Measurements from ENCODE around the gene CELA2A. TPM values are rescaled to one million over a fixed set of nuclear protein-coding genes. Genes with fewer than 3 reads are reported as not detected.

Gene CELA2A
- total RNA-seq, 4 donors from 2014 or later, result not detected

DNA sequence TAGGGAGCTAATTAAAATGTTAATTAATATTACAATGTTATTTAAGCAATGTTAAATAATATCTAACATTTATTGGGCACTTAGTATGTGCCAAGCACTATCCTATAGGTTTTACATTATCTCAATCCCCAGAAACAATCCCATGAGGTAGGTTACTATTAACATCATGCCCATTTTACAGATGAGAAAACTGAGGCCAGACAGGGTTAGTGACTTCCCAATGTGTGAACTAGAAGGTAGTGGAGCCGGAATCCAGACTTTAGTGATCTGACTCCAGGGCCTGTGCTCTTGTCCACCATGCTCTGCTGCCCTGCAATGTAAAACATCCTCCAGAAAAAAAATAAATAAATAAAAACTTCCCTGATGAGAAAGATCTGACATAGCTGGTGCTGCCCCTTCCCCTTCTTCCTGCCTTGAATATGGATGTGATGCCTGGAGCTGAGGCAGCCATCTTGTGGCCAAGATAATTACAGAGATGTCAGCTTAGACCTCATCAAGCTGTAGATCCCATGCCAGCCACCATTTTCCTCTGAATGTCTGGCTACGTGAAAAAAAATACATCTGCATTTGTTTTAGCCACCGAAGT lies 7.6 kb upstream of the CELA2A start:
- Histone ChIP-seq H3K27me3 (no peaks in the 10 kb centered on the region), H3K9me3 (peaks cover 0 to 3% (median 0%) of the 10 kb centered on the region in 4 donors), H3K36me3 (no peaks in the 10 kb centered on the region), H3K27ac (replicated peaks in 1 of 4) (no peak overlapping the region), H3K4me3 (no peak overlapping the region), H3K4me1 (peaks cover 0 to 9% (median 6%) of the 10 kb centered on the region in 4 donors)
- WGBS, result 92% methylated on average over 3 of the region's 3 CpGs
- TF ChIP-seq, protein P1, sequence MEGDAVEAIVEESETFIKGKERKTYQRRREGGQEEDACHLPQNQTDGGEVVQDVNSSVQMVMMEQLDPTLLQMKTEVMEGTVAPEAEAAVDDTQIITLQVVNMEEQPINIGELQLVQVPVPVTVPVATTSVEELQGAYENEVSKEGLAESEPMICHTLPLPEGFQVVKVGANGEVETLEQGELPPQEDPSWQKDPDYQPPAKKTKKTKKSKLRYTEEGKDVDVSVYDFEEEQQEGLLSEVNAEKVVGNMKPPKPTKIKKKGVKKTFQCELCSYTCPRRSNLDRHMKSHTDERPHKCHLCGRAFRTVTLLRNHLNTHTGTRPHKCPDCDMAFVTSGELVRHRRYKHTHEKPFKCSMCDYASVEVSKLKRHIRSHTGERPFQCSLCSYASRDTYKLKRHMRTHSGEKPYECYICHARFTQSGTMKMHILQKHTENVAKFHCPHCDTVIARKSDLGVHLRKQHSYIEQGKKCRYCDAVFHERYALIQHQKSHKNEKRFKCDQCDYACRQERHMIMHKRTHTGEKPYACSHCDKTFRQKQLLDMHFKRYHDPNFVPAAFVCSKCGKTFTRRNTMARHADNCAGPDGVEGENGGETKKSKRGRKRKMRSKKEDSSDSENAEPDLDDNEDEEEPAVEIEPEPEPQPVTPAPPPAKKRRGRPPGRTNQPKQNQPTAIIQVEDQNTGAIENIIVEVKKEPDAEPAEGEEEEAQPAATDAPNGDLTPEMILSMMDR (IDR thresholded peaks at IDR 0.05), result no peak
- TF ChIP-seq EP300 (IDR thresholded peaks at IDR 0.05) (no peak), POLR2A (IDR thresholded peaks at IDR 0.05; ENCODE audit: low read depth) (no peak), POLR2AphosphoS5 (IDR thresholded peaks at IDR 0.05) (no peak)
- no peak for DNase-seq (ENCODE audit: extremely low spot score)
- intact Hi-C loops (cut with DNase I), result no loop called here

DNA sequence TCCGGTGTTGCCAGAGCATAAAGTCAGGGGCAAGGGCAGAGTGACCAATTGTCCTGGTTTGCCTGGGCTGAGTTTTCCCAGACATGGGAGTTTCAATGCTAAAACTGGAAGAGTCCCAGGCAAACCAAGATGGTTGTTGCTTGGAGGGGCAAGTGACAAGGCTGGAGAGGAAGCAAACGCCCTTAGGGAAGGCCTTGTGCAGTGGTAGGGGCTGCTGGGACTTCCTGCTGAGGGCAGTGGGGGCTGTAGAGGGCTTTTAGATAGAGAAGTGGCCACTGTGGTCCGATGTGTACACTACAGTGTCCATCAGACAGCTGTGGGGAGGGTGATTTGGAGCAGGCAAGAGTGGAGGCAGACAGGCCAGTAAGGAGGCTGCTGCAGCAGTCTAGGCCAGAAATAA lies 7.0 kb upstream of the CELA2A start:
- no peak overlapping the region for H3K27ac ChIP-seq (replicated peaks in 1 of 4)
- no peaks in the 10 kb centered on the region for H3K27me3 ChIP-seq
- no peaks in the 10 kb centered on the region for H3K36me3 ChIP-seq
- no peak overlapping the region for H3K4me3 ChIP-seq
- H3K4me1 ChIP-seq, result peaks cover 0 to 12% (median 6%) of the 10 kb centered on the region in 4 donors
- intact Hi-C loops (cut with DNase I), result no loop called here
- peaks cover 0 to 3% (median 0%) of the 10 kb centered on the region in 4 donors for H3K9me3 ChIP-seq
- TF ChIP-seq POLR2A (IDR thresholded peaks at IDR 0.05; ENCODE audit: low read depth), result no peak
- no peak for DNase-seq (ENCODE audit: extremely low spot score)
- whole genome bisulfite sequencing, result 76% methylated on average over 3 of the region's 3 CpGs

DNA sequence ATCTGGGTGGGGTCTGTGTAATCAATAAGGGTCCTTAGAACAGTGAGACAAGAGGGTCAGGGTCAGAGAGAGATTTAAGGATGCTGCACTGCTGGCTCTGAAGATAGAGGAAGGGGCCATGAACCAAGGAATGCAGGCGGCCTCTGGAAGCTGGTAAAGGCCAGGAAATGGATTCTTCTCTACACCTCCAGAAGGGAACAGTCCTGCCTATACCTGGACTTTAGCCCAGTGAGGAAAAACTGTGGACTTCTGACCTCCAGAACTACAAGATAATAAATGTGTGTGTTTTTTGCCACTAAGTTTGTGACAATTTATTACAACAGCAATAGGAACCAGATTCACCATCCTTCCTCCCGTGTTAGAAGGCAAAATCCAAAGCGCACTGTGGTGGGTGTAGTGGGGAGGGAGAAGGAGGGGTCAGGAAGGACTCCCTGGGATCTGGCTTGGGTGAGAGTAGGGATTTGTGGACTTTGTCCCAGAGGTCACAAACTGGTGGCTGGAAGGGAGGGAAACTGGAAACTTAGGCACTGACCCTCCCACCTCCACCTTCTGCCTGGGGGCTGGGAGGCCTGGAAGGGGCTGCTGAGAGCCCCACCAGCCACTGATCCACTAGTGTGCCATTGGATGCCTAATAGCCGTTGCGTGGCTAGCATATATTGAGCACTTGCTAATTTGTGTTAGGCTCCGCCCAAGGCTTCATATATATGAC lies 5.4 kb upstream of the CELA2A start:
- no peak overlapping the region for H3K4me3 ChIP-seq
- no peaks in the 10 kb centered on the region for H3K27me3 ChIP-seq
- no peak for DNase-seq (ENCODE audit: extremely low spot score)
- H3K27ac ChIP-seq (replicated peaks in 1 of 4), result no peak overlapping the region
- WGBS, result 91% methylated on average over 6 of the region's 6 CpGs
- H3K4me1 ChIP-seq, result peaks cover 0 to 12% (median 6%) of the 10 kb centered on the region in 4 donors
- H3K36me3 ChIP-seq, result no peaks in the 10 kb centered on the region
- TF ChIP-seq POLR2A (IDR thresholded peaks at IDR 0.05; ENCODE audit: low read depth), result no peak
- intact Hi-C loops (cut with DNase I), result no loop called here
- H3K9me3 ChIP-seq, result peaks cover 0 to 3% (median 0%) of the 10 kb centered on the region in 4 donors

DNA sequence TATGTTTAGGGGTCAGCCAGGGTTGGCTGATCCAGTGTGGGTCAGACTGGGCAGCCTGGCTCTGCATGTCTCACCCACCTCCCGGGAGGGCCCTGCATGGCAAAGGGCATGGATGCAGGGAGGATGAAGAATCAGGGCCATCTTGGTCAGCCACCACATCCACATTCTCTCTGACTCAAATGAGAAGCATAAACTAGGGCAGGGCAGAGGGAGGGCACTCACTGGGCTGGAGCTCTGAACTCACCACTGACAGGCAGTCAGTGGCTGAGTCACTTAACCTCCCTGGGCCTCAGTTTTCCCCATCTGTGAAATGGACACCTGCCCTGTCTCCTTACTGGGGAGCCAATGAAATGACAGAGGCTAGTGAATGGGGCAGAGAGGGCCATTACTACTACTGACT lies 4.3 kb upstream of the CELA2A start:
- TF ChIP-seq POLR2A (IDR thresholded peaks at IDR 0.05; ENCODE audit: low read depth) (no peak), EP300 (IDR thresholded peaks at IDR 0.05) (no peak), POLR2AphosphoS5 (IDR thresholded peaks at IDR 0.05) (no peak)
- TF ChIP-seq, protein P1 (IDR thresholded peaks at IDR 0.05), result no peak
- DNase-seq (ENCODE audit: extremely low spot score), result no peak
- H3K4me1 ChIP-seq, result peaks cover 0 to 12% (median 6%) of the 10 kb centered on the region in 4 donors
- H3K36me3 ChIP-seq, result no peaks in the 10 kb centered on the region
- H3K27me3 ChIP-seq, result no peaks in the 10 kb centered on the region
- peaks cover 0 to 3% (median 0%) of the 10 kb centered on the region in 4 donors for H3K9me3 ChIP-seq
- no CpG with 5 or more reads among the region's 1 CpG for WGBS
- H3K27ac ChIP-seq (replicated peaks in 1 of 4), result no peak overlapping the region
- no peak overlapping the region for H3K4me3 ChIP-seq
- intact Hi-C loops (cut with DNase I), result no loop called here

DNA sequence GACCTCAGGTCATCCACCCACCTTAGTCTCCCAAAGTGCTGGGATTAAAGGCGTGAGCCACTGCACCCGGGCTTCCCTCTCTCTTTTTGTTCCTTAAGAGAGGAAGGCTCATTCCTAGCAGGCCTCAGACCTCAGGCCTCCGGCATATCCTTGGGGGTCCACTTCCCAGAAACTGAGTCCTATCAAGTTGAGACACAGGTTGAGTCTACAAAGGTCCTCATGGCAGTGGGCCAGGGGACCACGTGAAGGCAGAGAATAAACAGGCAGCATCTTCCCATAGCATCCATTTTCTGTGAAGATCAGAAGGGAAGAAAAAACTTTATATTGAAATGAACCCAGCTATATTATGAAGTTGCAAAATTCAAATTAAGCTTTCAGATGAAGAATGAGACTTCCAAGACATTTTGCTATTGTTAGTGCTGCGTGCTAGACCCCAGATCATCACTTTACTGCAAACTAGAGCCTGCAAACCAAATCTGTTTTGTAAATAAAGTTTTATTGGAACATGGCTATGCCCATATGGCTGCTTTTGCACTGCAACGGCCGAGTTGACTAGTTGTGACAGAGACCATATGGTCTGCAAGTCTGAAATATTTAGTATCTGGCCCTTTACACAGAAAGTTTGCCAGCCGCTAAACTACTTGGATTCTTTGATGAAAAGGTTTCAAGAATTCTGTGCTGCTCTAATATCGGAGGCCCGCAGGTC lies 3.5 kb upstream of the CELA2A start:
- DNase-seq (ENCODE audit: extremely low spot score), result no peak
- Histone ChIP-seq H3K4me3 (no peak overlapping the region), H3K4me1 (peaks cover 0 to 12% (median 6%) of the 10 kb centered on the region in 4 donors), H3K27me3 (no peaks in the 10 kb centered on the region), H3K36me3 (no peaks in the 10 kb centered on the region), H3K9me3 (peaks cover 0 to 3% (median 0%) of the 10 kb centered on the region in 4 donors), H3K27ac (replicated peaks in 1 of 4) (peak overlapping the region in 1 of 4 donors; percentile 2)
- intact Hi-C loops (cut with DNase I), result no loop called here
- 58% methylated on average over 10 of the region's 10 CpGs for WGBS
- TF ChIP-seq, protein P1 (IDR thresholded peaks at IDR 0.05), result no peak
- TF ChIP-seq EP300 (IDR thresholded peaks at IDR 0.05) (no peak), POLR2AphosphoS5 (IDR thresholded peaks at IDR 0.05) (no peak), POLR2A (IDR thresholded peaks at IDR 0.05; ENCODE audit: low read depth) (no peak)
